HG02610 (cell line): ENCODE measurements around the gene KCNMB2.

Experiments
- ATAC-seq: cut with Tn5 transposase; IDR thresholded peaks from one replicate; pipeline ENCODE4 v1.9.1; 2021; ENCODE audit warnings: mild to moderate bottlenecking, moderate library complexity; ENCODE audit not compliant: unreplicated experiment

The KCNMB2 gene

DNA sequence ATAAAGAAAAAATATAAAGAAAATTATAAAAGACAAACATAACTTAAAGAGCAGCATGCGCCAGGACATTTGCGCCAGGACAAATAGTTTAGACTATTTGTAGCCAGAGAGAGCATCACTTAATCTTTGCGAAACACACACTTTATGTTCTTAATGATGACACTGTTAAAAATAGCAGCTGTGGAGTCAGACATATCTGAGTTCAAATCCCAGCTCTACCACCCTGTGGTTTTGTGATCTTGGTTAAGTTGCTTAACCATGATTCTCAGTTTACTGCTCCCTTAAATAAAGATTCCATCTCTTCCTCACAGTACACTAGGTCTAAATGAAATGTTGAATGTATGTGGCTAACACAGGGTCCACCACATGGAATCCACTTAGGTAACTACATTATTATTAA is 31.4 kb downstream of the KCNMB2 start:
- ATAC-seq = no peak

DNA sequence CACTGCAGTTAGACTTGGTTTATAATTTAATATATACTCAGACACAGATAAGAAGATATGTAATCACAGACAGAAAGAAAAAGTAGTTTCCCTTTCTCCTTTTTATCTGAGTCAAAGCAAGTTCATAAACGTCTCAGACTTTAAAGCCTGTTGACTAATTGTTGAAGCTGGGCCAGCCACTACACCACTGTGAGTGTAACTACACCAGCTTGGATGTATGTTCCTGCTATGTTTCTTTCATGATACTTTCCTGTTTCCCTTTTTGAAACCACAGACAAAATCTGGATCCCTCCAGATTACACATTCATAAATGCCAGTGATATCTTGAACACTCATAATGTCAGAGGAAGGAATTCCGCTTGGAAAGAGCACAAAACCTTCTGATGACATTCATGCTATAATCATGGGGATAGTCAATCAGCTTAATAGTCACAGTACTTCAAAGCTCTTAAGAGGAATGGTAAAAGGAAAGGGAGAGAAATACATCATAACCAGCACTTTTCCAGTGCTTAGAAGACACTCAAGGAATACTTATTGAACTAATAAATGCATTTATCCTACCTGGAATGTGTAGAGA is 32.0 kb downstream of the KCNMB2 start:
- no peak for ATAC-seq

DNA sequence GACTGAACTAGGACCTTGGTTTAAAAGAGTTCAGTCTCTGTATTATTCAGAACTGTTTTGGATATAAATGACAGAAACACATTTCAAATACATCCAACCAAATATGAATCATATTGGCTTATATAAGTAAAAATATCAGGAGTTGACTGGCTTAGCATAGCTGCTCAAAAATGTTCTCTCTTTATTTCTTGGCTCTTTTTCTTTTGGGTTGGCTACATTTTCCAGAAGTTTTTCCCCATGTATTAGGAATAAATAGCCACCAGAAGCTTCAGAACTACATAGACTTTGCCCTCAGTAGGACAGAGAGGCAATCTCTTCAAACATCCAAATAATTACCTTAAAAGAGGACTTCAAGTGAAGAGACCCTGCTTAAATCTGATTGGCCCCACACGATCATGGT is 32.7 kb downstream of the KCNMB2 start:
- ATAC-seq = no peak

DNA sequence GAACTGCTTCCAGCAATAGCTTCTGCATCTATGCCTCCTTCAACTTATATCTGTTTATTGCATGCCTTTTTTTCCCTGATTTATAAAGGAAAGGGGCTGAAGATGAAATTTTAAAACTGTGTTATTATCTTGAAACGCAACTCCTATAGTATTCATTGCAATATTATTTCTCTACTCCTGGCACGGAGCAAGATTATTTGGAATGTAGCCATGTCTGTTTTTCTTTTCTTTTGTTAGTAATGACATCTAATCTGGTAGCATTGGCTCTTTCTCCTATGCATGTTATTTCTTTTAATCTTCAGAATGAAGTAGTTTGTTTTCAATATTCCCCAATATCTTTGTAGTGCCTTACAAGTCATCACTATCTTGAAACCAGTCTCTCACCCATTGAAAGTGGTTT is 33.6 kb downstream of the KCNMB2 start:
- ATAC-seq = no peak

DNA sequence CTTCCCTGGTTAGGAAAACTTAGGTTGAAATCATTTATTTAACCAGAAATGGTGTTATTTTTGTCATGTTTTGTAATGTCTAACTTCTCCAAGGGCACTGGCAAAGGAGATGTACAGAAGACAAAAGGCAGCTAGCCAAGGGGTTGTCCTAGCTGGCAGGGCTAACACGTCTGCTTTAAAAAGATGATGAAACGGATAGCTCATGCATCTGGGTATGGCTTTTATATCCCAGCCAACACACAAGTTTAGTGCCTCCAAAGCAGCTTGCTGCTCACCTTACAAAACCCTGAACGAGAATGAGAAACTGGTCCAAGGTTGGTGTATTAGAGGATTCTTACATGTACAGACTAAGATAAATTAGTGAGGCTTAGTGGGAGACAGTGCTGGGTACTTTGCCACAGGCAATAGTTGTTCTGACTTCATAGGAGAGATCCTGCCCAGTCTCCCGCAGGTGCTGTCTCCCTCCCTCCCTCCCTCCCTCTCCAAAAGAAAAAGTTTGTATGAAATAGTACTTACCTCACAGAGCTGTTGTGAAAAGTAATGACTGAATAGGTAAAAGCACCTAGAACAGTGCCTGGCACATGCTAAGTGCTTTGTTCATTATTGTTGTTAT is 47.8 kb downstream of the KCNMB2 start:
- no peak for ATAC-seq

DNA sequence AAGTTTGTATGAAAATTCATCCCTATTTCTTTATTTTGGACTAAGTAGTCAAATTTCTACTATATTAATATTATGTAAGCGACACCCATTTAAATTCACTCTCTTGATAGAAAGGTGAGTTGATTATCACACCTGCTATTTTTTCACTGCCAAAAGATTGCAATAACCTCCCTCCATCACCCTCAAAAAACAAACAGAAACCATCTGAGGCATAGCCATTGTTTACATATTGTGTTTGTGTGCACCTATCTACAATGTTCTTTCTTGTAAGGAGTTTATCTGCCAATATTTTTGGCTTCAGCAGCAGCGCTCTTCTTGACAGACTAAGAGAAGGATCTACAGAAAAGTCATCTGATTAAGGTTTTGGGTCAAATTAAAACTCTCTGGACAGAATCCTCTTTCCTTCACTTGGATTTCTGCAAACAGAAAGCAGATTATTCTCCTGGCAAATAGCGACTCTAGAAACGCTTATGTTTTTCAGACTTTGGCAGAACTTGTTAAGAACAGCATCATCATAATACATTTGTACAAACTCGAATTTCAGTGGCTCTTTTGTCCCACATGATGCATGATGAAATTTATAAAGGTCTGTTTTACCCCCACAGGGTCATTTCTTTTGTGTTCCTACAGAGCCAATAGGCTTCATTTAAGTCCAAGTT is 48.6 kb downstream of the KCNMB2 start:
- no peak for ATAC-seq

DNA sequence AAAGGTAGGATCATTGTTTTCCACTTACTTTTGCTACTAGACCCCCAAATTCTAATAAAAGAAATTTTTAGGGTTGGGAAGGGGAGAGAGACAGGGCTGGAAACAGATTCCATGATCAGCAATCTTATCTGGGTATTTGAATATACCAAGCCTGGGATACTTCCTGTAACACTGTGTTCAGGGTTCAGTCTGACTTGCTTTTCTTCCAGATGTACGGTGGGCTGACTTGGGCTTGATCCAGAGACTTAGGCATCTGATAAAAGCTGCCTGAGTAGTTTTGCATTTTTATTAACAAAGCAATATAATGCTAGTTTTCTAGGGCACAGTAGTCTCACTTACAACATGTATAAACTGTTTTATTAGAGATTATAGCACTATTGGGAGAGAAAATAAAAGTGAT is 49.2 kb downstream of the KCNMB2 start:
- no peak for ATAC-seq

DNA sequence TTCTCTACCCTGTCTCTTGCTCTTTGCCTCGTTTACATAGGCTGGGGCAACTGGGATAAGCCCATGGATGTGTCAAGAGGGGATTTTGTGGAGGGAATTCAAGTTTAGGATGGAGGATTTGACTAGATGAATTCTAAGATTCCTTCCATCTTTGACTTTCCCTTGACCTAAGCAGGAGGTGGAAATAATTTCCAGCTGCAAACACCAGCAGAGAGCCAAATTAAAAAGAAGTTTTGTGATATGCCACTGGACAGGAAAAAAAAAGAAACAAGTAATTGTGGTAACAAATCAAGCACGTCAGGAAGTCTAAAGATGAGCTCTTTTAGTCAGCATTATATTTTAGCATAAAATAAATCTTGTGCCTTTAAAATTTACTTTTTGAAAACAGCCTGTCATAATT is 49.8 kb downstream of the KCNMB2 start:
- ATAC-seq = no peak

DNA sequence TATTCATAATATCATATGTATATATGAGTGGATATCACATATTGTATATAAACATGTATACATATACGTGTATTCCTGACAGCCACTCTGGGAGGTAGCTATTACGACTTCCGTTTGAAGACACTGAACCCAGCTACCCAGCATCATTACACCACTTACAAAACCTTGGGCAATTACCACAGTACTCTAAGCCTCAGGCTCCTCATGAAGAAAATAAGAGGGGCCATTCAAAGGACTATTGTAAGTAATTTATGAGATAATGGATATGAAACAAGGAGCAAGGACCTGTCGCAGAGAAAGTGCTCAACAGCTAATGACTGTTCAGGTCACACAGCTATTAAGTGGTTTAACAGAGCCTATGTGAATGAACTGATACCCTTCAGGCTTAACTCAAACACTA is 52.4 kb downstream of the KCNMB2 start:
- no peak for ATAC-seq

DNA sequence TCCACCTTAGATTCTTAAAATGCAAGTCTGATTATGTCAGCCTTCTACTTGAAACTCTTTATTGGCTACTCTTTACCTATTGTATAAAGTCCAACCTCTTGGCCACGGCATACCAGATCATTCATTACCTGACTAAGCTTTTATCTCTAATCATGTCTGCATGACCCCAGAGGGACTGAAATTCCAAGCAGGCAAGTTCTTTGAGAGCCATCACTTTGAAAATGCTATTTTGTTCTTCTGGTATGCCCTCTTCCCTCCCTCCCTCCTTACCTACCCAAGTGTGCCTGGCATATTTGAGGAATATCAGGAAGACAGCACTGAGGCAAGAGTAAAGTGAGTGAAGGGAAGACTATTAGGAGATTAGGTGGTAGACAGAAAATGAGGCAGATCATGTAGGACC is 57.5 kb downstream of the KCNMB2 start:
- ATAC-seq = no peak

DNA sequence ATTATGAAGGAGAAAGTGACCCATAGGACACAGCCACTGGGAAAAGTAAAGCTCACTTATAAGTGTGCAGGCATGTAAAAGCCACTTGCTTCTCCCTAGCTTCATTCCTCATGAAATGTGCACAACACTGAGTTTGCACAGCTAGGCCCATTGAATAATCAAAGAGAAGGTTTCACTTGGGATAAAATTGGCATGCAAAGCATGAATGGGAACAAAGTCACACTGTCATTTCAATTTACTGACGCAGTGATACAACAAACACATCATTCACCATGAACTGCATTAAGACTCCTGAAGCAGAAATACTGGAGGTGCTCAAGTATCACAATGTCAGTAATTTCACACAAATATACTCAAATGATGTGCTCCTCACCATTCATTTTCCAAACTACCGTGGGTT is 61.1 kb downstream of the KCNMB2 start:
- no peak for ATAC-seq

DNA sequence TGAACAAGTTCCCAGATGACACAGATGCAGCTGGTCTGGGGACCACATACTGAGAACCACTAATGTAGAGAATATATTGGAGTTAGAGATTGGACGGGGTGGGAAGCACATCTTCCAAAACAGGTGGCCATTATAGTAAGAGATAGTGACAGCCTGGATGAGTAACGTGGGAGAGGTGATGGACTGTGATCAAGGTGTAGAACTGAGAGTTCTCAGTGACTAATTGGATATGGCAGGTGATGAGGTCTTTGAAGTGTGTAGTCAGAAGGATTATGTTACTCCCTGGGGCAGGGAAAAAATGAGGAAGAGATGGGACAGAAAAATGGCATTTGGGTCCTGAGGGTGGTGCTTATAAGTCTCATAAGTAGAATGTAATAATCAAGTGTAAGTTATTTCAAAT is 66.6 kb downstream of the KCNMB2 start:
- ATAC-seq = no peak

DNA sequence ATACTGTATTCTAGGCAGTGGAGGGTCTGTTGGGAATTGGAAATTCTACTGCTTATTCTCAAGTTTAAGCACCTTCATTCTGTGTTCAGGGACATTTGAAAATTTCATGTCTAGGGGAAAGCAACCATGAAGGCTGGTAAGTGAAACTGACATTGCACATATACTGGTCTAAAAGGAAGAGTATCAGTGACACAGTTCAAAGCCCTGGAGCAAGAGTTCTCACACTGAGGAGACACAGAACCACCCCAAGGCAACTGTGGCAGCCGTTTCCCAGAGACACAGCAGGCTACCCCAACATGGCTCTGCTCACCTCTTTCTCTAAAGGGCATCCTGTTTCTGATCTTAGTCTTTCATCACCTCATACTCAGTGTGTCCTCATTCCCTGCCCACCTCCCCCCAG is 67.5 kb downstream of the KCNMB2 start:
- no peak for ATAC-seq

DNA sequence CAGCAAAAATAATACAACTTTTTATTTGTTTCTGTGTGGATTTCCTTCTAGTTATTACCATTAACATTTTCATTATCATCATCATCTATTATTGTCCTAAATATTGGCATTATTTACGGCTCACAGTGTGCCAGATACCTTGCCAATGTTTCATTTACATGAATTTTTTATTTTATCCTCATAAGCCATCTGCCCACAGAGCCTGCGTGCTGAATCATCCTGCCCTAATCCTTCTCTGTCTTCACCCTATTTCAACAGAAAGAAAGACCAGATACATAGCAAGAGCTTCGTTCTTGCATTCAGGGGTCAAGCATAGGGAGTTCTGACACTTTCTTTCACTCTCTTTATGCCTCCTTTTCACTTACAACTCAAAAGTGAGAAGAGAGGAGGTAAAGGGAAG is 82.0 kb downstream of the KCNMB2 start:
- no peak for ATAC-seq

DNA sequence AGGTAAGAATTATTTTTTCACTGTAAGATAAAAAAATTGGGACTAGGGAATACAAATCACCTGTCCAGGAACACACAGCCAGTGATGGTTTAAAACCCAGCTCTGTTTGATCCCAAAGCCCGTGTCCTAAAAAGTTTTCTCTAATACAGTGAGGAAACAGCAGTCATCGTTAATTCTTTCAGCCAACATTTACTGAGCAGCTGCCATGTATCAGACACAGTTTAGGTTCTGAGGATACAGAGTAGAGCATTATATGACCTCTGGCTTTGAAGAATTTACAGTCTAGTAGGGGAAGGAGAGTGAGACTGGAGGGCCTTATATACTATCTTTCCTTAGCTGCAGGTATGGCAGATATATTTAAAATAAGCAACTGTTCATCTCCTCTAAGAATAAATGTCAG is 82.7 kb downstream of the KCNMB2 start:
- ATAC-seq = no peak

DNA sequence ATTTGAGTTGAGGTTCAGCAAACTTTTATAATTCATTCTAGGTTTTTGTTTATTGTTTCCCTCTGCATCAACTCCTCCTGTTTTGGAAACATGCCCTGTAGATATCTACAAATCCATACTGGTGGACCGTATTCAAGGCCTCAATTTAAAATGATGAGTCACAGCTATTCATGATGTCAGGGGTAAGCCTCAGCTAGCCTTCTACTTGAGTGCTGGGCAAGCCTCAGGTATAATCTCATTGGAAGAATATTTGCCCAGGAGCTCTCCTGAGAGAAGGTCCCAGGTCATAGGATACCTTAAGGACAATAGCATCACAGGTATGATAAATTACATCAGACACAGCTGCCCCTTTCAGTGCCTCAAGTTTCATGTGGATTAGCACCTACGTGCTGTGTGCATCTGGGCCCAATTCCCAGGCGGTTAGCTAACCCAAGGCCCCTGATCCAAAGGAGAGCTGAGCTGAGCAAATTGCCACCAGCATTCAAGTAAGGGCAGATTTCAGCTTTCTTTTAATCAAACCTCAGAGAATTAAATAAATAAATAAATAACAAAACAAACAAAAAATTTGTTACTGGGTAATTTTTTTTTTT is 87.5 kb downstream of the KCNMB2 start:
- no peak for ATAC-seq

DNA sequence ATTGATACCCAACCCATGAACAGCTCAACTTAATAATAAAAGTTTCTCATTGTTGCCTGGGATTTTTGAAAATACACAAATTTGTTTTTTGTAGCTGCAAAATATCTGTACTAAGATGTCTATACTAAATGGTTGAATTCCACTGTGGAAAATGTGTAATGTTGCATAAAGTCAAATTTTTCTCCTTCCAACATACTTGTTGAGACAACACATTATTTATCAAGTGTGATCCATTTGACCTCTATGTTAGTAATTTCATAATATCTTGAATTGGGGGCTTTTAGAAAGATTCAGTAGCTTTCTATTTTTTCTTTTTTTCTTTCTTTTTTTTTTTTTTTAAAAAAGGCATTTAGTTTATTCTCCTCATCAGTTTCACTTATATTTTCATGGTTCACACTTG is 88.0 kb downstream of the KCNMB2 start:
- no peak for ATAC-seq

DNA sequence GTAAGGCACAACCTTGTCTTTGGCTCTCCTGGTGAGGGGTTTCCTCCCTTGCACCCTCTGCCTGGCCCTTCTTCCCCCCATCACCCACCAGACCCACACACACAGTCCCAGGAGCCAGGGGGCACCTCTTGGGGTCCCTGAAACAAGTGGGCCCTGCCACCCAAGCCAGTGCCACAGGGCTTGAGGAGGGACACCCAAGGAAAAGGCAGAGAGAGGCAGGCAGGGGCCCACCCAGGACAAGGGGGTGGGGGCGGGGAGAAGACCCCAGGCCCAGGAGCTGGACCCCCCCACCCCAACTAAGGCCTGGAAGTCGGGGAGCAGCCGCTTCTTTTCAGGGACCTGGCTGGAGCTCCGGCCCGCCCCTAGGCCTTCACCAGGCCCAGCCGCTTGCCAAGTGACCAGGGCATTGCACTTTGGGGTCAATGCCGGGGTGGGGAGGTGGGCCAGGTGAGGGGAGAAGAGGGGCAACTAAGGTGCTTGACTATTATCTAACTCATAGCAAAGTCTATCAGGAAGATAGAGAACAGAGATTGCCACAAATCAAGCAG is 88.9 kb downstream of the KCNMB2 start:
- ATAC-seq = no peak

DNA sequence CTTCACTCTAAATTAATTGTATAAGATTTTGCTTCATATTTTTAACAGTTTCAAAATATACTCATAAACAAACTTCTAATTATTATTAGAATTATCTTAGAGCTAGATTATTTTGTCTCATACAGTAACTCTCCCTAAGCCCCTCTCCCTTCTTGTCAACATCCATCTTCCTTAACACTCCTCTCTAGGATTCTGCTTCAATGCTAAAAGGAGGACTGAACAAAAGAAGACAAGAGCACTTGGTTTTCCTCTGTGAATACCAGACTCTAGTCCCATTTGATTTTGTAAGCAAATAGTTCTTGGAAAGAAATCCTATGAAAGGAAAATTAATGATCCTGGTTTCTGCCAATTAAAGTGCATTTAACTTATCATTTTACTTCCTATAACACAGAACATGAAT is 91.8 kb downstream of the KCNMB2 start:
- no peak for ATAC-seq

DNA sequence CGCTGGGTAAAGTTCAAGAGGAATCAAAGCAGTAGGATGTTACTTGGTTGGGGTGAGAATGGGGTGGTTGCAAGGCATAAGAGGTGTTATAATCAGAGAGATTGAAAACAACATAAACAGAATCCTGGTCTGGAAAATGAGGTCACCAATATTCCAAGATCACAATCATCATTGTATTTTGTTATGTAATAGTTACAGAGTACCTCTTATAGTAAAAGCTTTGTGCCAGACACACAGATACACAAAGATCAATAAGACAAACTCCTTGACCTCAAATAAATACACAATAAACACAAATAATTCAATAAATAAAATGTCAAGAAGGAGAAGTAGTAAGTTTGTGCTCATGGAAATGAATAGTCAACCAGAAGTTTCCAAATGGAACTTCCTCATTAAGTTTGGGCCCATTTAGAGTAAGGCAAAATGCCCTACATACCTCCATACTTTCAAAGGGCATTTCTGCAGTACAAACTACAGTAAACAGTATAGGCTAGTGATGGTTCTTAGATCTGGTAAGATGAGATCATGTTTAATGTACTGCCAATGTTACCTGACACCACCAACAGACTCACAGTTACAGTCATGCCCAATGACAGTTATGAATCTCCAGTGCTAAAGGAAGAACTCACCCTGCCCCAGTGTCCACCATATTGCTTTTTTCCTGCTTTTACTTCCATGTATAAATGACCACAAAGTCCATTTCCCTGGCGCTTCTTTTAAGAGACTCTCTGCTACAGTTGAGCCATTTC is 93.4 kb downstream of the KCNMB2 start:
- no peak for ATAC-seq

DNA sequence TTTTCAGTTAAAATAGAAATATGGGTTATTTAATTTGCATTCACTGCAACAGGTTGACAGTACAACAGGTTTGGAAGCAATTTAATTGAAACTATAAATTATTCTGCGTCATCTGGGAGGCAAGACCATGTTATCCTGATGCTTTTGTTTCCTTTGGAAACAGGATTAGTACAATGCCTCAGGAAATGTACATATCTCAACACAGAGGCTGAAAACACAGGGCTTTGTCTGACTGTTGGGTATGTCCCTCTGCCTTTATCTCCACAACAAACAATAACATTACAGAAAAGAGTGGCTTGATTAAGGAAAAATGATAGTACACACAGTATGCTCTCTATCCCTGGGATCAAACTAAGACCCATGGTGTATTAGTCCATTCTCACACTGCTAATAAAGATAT is 95.7 kb downstream of the KCNMB2 start:
- ATAC-seq = no peak
